HepG2 (cell line): ENCODE results near the gene FKBP9. TPM values are rescaled to one million over a fixed set of nuclear protein-coding genes. Genes with fewer than 3 reads are reported as not detected.

Experiments used
- ARNTL ChIP-seq: sonication (generic); formaldehyde crosslinking; IDR thresholded peaks from 2 replicates; pipeline ENCODE4 v1.4.0; 2020; ENCODE audit warnings: mild to moderate bottlenecking, missing genetic modification reagents
- CEBPG ChIP-seq: IDR thresholded peaks from 2 replicates; pipeline ENCODE4 v1.6.1; 2016
- ELF4 ChIP-seq: sonication (generic); formaldehyde crosslinking; IDR thresholded peaks from 2 replicates; pipeline ENCODE4 v1.5.0; 2020; ENCODE audit warnings: missing genetic modification reagents, mild to moderate bottlenecking, moderate library complexity, borderline replicate concordance
- FOXP4 ChIP-seq: sonication (generic); formaldehyde crosslinking; IDR thresholded peaks from 2 replicates; pipeline ENCODE4 v1.4.0; 2020; ENCODE audit warnings: missing genetic modification reagents
- GFI1 ChIP-seq: sonication (generic); formaldehyde crosslinking; IDR thresholded peaks from 2 replicates; pipeline ENCODE4 v1.5.0; 2020; ENCODE audit warnings: missing genetic modification reagents, mild to moderate bottlenecking, borderline replicate concordance
- HMGXB4 ChIP-seq, 2 experiments: sonication (generic) in 1 of 2; formaldehyde crosslinking in 1 of 2; IDR thresholded peaks; 2 replicates each; pipeline versions ENCODE4 v1.4.0 to v1.6.1; 2018 to 2020; ENCODE audit warnings: missing genetic modification reagents in 2 of 2, borderline replicate concordance in 1 of 2, low read depth in 1 of 2, mild to moderate bottlenecking in 1 of 2, missing biosample characterization in 1 of 2
- MTA3 ChIP-seq: sonication (generic); formaldehyde crosslinking; IDR thresholded peaks from 2 replicates; pipeline ENCODE4 v1.4.0; 2020; ENCODE audit warnings: missing genetic modification reagents
- NFKBIZ ChIP-seq: IDR thresholded peaks from 2 replicates; pipeline ENCODE4 v1.6.1; 2018; ENCODE audit warnings: missing genetic modification reagents, missing compliant biosample characterization
- RBFOX2 ChIP-seq: fragments of 200-400 bp; formaldehyde crosslinking; IDR thresholded peaks from 2 replicates; pipeline ENCODE4 v1.6.1; 2017; ENCODE audit warnings: low read depth, mild to moderate bottlenecking, low read length
- SNAPC4 ChIP-seq: sonication (generic); formaldehyde crosslinking; IDR thresholded peaks from 2 replicates; pipeline ENCODE4 v1.4.0; 2020; ENCODE audit warnings: mild to moderate bottlenecking, missing genetic modification reagents
- STAT5B ChIP-seq: sonication (generic); formaldehyde crosslinking; IDR thresholded peaks from 2 replicates; pipeline ENCODE4 v1.4.0; 2020; ENCODE audit warnings: missing genetic modification reagents
- ZBTB37 ChIP-seq: sonication (generic); formaldehyde crosslinking; IDR thresholded peaks from 2 replicates; pipeline ENCODE4 v1.4.0; 2020; ENCODE audit warnings: mild to moderate bottlenecking, missing genetic modification reagents
- ZNF382 ChIP-seq: sonication (generic); formaldehyde crosslinking; IDR thresholded peaks from 2 replicates; pipeline ENCODE4 v1.5.0; 2020; ENCODE audit warnings: missing genetic modification reagents, mild to moderate bottlenecking, borderline replicate concordance
- ZNF556 ChIP-seq: sonication (generic); formaldehyde crosslinking; IDR thresholded peaks from 2 replicates; pipeline ENCODE4 v1.4.0; 2020; ENCODE audit warnings: mild to moderate bottlenecking, missing genetic modification reagents, borderline replicate concordance
- ZNF761 ChIP-seq: sonication (generic); formaldehyde crosslinking; conservative IDR thresholded peaks from 2 replicates; pipeline ENCODE4 v1.4.0; 2020; ENCODE audit warnings: mild to moderate bottlenecking, missing genetic modification reagents
- ZSCAN22 ChIP-seq: sonication (generic); formaldehyde crosslinking; IDR thresholded peaks from 2 replicates; pipeline ENCODE4 v1.4.0; 2020; ENCODE audit warnings: mild to moderate bottlenecking, missing genetic modification reagents
- polyA plus RNA-seq, 8 experiments: library from polyadenylated mRNA; depleted of rRNA in 3 of 8; stranded (reverse) in 7 of 8; unstranded in 1 of 8; fragments of >200 nt; fragmentation: Illumina TruSeq in 4 of 8; extraction: Trizol in 4 of 8; gene quantifications; 2 replicates each; pipeline versions ENCODE4 v1.2.1 to v1.2.3, GENCODE V29; 2011 to 2016; ENCODE audit warnings: low read depth in 4 of 8, missing spikeins in 1 of 8, mixed read lengths in 1 of 8; ENCODE audit not compliant: insufficient read depth in 1 of 8
- total RNA-seq, 5 experiments: library from RNA; depleted of rRNA; stranded (reverse); fragments of >200 nt; fragmentation: Illumina TruSeq; extraction: Trizol; gene quantifications; 2 replicates each; pipeline ENCODE4 v1.2.3, GENCODE V29; 2016; ENCODE audit warnings: low read depth in 1 of 5

The FKBP9 gene
- total and polyA plus RNA-seq, 2 of the 13 experiments (the other 11 are each of a cell fraction or from before 2014, with no cell fraction given), result 34.0 to 41.5 TPM

GRCh38 chr7:32958046-32959025, 1.1 kb downstream of the FKBP9 start (continued):
- TF ChIP-seq ZBTB37 (no peak), ZSCAN22 (CRISPR knock-in tag) (0 out of 2 replicates have a peak, but pooled peaks have one; percentile 66), ZNF761 (CRISPR knock-in tag) (peak; percentile 41; the same call in 1 of the 2 replicates), RBFOX2 (no peak), HMGXB4 (CRISPR knock-in tag; IDR thresholded peaks at IDR 0.05; ENCODE audit: borderline replicate concordance in 1 of 2, low read depth in 1 of 2) (peak in 1 of 2 experiments; percentile 34; a peak in 1 of 4 replicates), ZNF382 (CRISPR knock-in tag) (no peak), GFI1 (CRISPR knock-in tag) (0 out of 2 replicates have a peak, but pooled peaks have one; percentile 13), FOXP4 (CRISPR knock-in tag) (peak; percentile 0; the same call in 1 of the 2 replicates), CEBPG (CRISPR knock-in tag) (peak; percentile 52), NFKBIZ (0 out of 2 replicates have a peak, but pooled peaks have one; percentile 0), SNAPC4 (no peak), ZNF556 (0 out of 2 replicates have a peak, but pooled peaks have one; percentile 6), ELF4 (CRISPR knock-in tag) (peak; percentile 40; the same call in 1 of the 2 replicates), ARNTL (CRISPR knock-in tag) (0 out of 2 replicates have a peak, but pooled peaks have one; percentile 10), MTA3 (CRISPR knock-in tag) (no peak), STAT5B (CRISPR knock-in tag) (no peak)
